Stimulated activated CD8-positive, alpha-beta memory T cell treated with anti-CD3 and anti-CD28 coated beads, Interleukin-12 subunit alpha, Interleukin-12 subunit beta, amount 100 ng/mL, for 24 hours (primary cell): ENCODE results near the gene RECK.

Experiments used
- DNase-seq: peaks from one replicate; pipeline ENCODE4 v3.0.0-alpha.2; 2020; ENCODE audit errors: extremely low read depth

The RECK gene

GRCh38 chr9:36138901-36139300 is 102.2 kb downstream of the RECK start:
- DNase-seq, result no peak

GRCh38 chr9:36140086-36141084 is 103.7 kb downstream of the RECK start:
- no peak for DNase-seq

GRCh38 chr9:36141288-36141687 is 104.6 kb downstream of the RECK start:
- DNase-seq, result no peak

- no peak for DNase-seq
Observed at GRCh38 chr9:36141761-36142160, 105.0 kb downstream of the RECK start.

- DNase-seq, result no peak
Observed at GRCh38 chr9:36142510-36143244, 106.0 kb downstream of the RECK start.

GRCh38 chr9:36143245-36143641 is 106.5 kb downstream of the RECK start:
- DNase-seq, result no peak

GRCh38 chr9:36144309-36145232 is 107.9 kb downstream of the RECK start:
- no peak for DNase-seq

GRCh38 chr9:36145970-36146369 is 109.3 kb downstream of the RECK start:
- no peak for DNase-seq

GRCh38 chr9:36146651-36147050 is 109.9 kb downstream of the RECK start:
- no peak for DNase-seq

GRCh38 chr9:36147441-36148175 is 110.9 kb downstream of the RECK start:
- no peak for DNase-seq

- no peak for DNase-seq
Observed at GRCh38 chr9:36148311-36149051, 111.8 kb downstream of the RECK start.

GRCh38 chr9:36149197-36149596 is 112.5 kb downstream of the RECK start:
- no peak for DNase-seq

GRCh38 chr9:36150574-36151315 is 114.0 kb downstream of the RECK start:
- no peak for DNase-seq

- peak; percentile 72 for DNase-seq
Observed at GRCh38 chr9:36151316-36152210, 114.8 kb downstream of the RECK start.

- DNase-seq, result no peak
Observed at GRCh38 chr9:36152741-36153438, 116.2 kb downstream of the RECK start.

GRCh38 chr9:36153746-36154145 is 117.0 kb downstream of the RECK start:
- no peak for DNase-seq

GRCh38 chr9:36154331-36154952 is 117.7 kb downstream of the RECK start:
- DNase-seq, result no peak
